HG03196 (cell line): Measurements from ENCODE around the gene ONECUT3.

ENCODE experiments used
- ATAC-seq: cut with Tn5 transposase; IDR thresholded peaks from one replicate; pipeline ENCODE4 v1.9.1; 2021; ENCODE audit not compliant: unreplicated experiment

ONECUT3 gene

DNA sequence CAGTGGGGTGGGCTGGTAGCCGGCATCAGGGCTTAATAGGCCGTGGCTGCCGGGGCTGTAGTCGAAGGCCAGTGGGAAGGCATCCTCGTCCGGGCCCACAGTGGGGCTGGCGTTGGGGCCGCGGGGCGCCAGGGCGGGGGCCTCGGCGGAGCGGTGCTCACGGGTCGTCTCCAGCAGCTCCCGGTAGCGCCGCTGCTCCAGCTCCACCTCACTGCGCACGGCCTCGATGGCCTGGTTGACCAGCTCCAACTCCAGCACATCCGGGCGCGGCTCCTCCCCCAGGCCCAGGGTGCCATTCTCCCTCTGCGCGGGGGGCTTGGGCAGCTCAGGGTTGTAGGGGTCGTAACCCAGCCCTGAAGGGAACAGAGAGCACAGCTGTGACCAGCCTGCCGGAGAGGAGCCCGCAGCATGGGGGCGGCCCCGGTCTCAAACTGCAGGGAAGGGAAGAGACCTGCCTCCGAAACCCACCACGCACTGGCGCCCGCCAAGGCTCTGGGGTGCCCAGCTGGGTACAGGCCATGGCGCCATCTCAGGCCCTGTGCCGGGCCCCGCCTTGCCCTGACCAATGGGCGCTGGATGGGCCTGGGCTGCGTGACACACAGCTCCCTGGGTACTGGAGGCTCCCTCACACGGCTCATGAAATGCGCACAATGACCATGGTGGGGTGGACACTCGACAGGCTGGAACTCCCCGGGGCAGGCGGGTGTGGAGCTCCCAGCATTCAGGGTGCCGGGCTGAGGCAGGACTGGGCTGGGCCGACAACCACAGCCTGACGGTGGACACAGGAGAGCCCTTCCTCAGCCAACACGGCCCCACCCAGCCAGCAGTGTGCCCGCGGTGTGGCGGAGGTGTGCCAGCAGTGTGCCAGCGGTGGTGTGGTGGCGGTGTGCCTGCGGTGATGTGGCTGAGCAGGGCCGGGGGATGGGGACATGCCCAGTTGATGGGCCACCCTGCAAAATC lies 75.3 kb downstream of the ONECUT3 start:
- no peak for ATAC-seq

GRCh38 chr19:1829958-1830357 lies 76.7 kb downstream of the ONECUT3 start:
- no peak for ATAC-seq

GRCh38 chr19:1830568-1830967 lies 77.3 kb downstream of the ONECUT3 start:
- no peak for ATAC-seq
